ENCODE measurements around the gene PSAP.
"Not testable (repeated sequence)": the region's sequence is repeated elsewhere in the genome, so short reads cannot be mapped to it uniquely, and the experiment has no call there.

GRCh38 chr10:71898346-71898745, 47.3 kb upstream of the PSAP start:
- TF ChIP-seq POLR2A, CTCF (IDR thresholded peaks at IDR 0.05): not testable (repeated sequence)

Data from tibial nerve (tissue), 3 donors.